Progenitor cell of endocrine pancreas (in vitro differentiated cells): ENCODE data around the gene DNM3. TPM values are rescaled to one million over a fixed set of nuclear protein-coding genes. Genes with fewer than 3 reads are reported as not detected.
A peak's percentile ranks its signal among the peaks of the same experiment; 100 is the strongest.

ENCODE experiments used
- DNase-seq: peaks from one replicate; pipeline ENCODE4 v3.0.0; 2021; ENCODE audit warnings: low spot score; ENCODE audit not compliant: unreplicated experiment
- H3K27ac Mint-ChIP-seq: 2 replicates; pipeline ENCODE4 v1.8.0; 2021; ENCODE audit warnings: mild to moderate bottlenecking, moderate library complexity, mixed read lengths
- H3K27me3 Mint-ChIP-seq: 2 replicates; pipeline ENCODE4 v1.8.0; 2021; ENCODE audit warnings: mixed read lengths
- H3K36me3 Mint-ChIP-seq: 2 replicates; pipeline ENCODE4 v1.8.0; 2022; ENCODE audit warnings: mixed read lengths; ENCODE audit not compliant: insufficient read depth
- H3K4me1 Mint-ChIP-seq: 2 replicates; pipeline ENCODE4 v1.8.0; 2021; ENCODE audit warnings: low read depth, mixed read lengths
- H3K4me3 Mint-ChIP-seq: 2 replicates; pipeline ENCODE4 v1.8.0; 2021; ENCODE audit warnings: low read depth, mild to moderate bottlenecking, moderate library complexity, mixed read lengths
- H3K9me3 Mint-ChIP-seq: 2 replicates; pipeline ENCODE4 v1.8.0; 2021; ENCODE audit warnings: low read depth, mixed read lengths
- total RNA-seq: library from RNA; stranded (reverse); gene quantifications from 2 replicates; pipeline ENCODE4 v1.2.1, GENCODE V29; 2021
- TF ChIP-seq, protein P1 (sequence below): fragments of 200-600 bp; sonication (generic); IDR thresholded peaks from one replicate; pipeline ENCODE4 v1.5.0; 2021; ENCODE audit warnings: antibody characterized with exemption, mild to moderate bottlenecking; ENCODE audit not compliant: unreplicated experiment

Gene DNM3
- total RNA-seq, 1 donor from 2014 or later, result 0.48 TPM

DNA sequence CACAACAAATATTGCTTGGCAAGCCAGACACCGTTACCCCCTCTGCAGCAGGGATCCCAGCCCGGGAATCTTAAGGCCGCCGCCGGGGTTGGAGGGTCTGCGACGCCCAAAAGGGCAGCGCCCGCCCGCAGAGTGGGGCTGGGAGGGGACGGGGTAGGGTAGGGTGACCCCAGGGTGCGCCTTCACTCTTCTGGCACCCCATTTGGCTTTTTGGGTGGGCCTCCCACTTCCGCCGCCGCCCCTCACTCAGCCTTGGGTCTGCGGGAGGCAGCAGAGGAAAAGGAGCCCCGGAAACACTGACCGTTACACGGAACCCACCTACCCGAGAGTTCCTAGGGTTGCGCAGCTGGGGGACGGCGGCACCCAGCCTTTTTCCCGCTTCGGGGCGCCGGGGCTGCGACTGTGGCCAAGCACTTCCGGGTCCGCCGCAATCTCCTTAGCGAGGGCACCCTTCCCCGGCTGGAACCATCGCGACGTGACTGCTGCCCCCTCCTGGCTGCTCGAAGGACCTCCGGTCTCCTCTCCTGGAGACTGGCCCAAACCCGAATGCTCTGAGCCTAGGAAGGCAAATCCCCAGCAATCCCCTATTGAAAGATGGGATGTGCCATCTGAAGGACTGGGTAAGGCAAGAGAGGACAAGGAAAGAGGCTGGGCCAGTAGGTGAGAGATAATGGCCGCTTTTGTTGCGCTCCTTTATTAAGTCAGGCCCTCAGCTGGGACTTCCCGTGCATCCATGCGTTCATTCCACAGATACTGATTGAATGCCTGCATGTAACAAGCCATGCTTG, 602.6 kb downstream of the DNM3 start, which contains the start of gene PIGC:
TSS of gene PIGC (minus strand) at position 404 of the 788 bp plus-strand sequence. CDS start 1,447 bp downstream, outside the sequence.
- TF ChIP-seq, protein P1, sequence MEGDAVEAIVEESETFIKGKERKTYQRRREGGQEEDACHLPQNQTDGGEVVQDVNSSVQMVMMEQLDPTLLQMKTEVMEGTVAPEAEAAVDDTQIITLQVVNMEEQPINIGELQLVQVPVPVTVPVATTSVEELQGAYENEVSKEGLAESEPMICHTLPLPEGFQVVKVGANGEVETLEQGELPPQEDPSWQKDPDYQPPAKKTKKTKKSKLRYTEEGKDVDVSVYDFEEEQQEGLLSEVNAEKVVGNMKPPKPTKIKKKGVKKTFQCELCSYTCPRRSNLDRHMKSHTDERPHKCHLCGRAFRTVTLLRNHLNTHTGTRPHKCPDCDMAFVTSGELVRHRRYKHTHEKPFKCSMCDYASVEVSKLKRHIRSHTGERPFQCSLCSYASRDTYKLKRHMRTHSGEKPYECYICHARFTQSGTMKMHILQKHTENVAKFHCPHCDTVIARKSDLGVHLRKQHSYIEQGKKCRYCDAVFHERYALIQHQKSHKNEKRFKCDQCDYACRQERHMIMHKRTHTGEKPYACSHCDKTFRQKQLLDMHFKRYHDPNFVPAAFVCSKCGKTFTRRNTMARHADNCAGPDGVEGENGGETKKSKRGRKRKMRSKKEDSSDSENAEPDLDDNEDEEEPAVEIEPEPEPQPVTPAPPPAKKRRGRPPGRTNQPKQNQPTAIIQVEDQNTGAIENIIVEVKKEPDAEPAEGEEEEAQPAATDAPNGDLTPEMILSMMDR, result peak; percentile 90
- Mint-ChIP-seq H3K4me1 (peaks cover 18% of the 10 kb centered on the region), H3K36me3 (peaks cover 16% of the 10 kb centered on the region), H3K4me3 (peak within 1 kb of the TSS; percentile 84), H3K9me3 (no peaks in the 10 kb centered on the region), H3K27me3 (no peaks in the 10 kb centered on the region), H3K27ac (peak within 1 kb of the TSS; percentile 90)
- DNase-seq, result peak; percentile 81

DNA sequence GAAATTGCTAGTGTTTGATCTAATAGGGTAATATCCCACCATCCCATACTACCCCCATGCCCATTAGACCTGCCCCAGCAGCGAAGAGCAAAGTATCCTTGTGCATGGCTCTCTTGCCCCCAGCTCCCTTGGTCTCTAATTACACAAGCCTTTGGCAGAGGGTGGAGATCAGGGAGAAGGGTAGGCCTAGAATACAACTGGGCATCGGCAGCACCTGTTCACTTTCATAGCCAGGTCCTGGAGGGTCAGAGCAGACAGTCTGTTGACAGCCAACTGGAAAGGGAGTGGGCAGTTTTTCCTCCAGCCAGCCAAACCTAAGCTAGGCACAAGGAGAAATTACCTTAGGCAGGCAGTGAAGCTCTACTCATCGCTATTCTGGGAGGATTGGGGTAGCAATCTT, 605.2 kb downstream of the DNM3 start:
- TF ChIP-seq, protein P1, result no peak
- no peak overlapping the region for H3K4me3 Mint-ChIP-seq
- no peaks in the 10 kb centered on the region for H3K9me3 Mint-ChIP-seq
- H3K27me3 Mint-ChIP-seq, result peaks cover 3% of the 10 kb centered on the region
- H3K27ac Mint-ChIP-seq, result no peak overlapping the region
- H3K36me3 Mint-ChIP-seq, result peaks cover 9% of the 10 kb centered on the region
- DNase-seq, result no peak
- H3K4me1 Mint-ChIP-seq, result peaks cover 35% of the 10 kb centered on the region

DNA sequence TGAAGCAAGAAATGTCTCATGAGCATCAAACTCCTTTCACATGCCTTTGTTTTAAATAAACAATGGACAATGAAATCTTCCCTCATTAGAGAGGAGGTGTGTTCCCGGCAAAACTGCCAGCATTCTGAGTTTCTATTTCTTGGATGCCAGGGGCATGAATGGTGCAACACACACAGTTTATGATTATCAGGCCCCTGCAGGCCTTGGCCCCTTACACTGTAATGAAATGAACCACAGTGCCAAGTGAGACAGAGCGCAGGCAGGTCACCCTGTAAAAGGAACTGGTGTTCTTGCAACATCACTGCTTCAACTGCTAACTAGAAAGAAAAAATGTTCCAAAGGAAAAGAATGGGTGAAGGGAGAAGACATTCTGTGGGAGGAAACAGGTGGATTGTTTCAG, 606.3 kb downstream of the DNM3 start:
- TF ChIP-seq, protein P1, result no peak
- Mint-ChIP-seq H3K4me1 (peaks cover 35% of the 10 kb centered on the region), H3K4me3 (no peak overlapping the region)

DNA sequence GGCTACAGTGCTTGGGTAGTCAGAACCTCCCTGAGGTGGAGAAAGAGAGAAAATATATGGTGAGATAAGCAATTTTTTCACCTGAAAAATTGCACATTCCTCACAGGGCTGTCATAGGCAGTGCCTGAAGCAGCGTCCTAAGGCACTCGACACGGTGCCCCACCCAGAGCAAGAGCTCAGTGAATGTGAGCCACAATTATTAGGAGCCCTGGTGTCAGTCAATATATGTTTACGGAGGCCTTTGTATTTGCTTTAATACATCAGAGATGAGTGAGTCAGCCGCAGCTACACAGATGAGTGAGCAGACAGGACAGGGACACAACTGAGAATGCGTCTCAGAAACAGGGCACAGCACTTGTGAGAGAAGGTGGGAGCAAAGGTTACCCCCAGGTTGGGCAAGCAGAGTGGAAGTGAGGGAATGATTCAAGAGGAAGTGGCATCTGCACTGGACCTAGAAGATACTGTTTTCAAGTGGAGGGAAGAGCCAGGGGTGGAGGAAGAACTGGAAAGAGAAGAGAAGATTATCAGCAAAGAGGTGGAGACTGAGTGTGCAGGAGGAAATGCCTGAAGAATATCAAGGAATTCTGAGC, 607.8 kb downstream of the DNM3 start:
- H3K9me3 Mint-ChIP-seq, result no peaks in the 10 kb centered on the region
- TF ChIP-seq, protein P1, result no peak
- H3K36me3 Mint-ChIP-seq, result no peaks in the 10 kb centered on the region
- no peak overlapping the region for H3K27ac Mint-ChIP-seq
- DNase-seq, result no peak
- H3K4me3 Mint-ChIP-seq, result no peak overlapping the region
- H3K4me1 Mint-ChIP-seq, result peaks cover 38% of the 10 kb centered on the region
- H3K27me3 Mint-ChIP-seq, result peaks cover 7% of the 10 kb centered on the region

More for the DNA sequence above, 606.3 kb downstream of the DNM3 start:
- DNase-seq, result no peak
- Mint-ChIP-seq H3K27me3 (peaks cover 3% of the 10 kb centered on the region), H3K27ac (no peak overlapping the region), H3K36me3 (no peaks in the 10 kb centered on the region), H3K9me3 (no peaks in the 10 kb centered on the region)

DNA sequence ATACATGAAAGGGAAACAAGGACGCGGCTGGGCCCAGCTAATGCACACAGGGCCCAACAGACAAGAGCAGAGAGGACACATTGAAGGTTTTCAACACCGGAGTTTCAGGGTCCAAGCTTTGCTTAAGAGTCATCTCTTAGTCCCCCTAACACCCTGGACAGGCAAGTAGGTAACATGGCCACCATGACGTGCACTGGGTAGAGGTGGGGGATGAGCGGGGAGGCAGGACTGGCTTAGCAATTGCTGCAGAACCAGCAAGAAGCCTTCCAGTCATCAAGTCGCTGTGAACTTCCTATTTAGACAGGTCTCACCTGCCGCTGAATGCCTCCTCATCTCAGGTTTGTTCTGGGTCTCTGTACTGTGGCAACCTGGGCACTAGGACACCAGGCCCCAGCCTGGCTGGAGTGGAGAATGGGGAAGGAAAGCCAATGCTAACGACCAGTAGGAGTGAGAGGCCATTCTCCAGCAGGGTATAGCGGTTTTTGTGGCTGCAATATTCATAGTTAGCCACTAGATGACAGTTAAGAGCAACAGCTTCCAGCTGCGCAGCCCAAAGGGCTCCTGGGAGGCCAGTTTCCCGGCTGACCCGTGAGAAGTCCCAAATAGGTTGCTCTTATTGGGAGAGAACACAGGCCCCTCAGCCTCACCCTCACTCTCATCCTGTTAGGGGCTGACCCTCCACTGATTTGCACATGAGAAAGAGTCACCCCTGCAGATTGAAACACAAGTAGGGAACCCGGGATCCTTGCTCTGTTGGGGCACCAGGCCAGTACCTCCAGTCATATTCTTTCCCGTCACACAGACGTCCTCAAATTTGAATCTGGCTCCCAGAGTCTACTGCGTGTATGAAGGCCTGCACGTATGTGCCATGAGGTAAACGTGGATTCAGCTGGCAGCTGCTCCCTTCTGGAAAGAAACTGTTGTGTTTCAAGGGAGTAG, 608.6 kb downstream of the DNM3 start:
- Mint-ChIP-seq H3K36me3 (no peaks in the 10 kb centered on the region), H3K27ac (peak overlapping the region; percentile 46), H3K9me3 (no peaks in the 10 kb centered on the region), H3K4me1 (peaks cover 34% of the 10 kb centered on the region), H3K27me3 (peaks cover 13% of the 10 kb centered on the region), H3K4me3 (no peak overlapping the region)
- TF ChIP-seq, protein P1, result peak; percentile 83
- peak; percentile 31 for DNase-seq
